Sigmoid colon (tissue), 4 donors: Measurements from ENCODE around the gene ARHGAP44.

Source experiments
- POLR2AphosphoS5 ChIP-seq, 4 donors: sonication (generic); formaldehyde crosslinking; IDR thresholded peaks; one replicate each; pipeline ENCODE4 v1.6.1; 2017; ENCODE audit warnings: antibody characterized with exemption in 4 of 4
- TF ChIP-seq, protein P1 (sequence below), 4 experiments: fragments of 450-650 bp in 3 of 4; fragments of 200-600 bp in 1 of 4; IDR thresholded peaks; one replicate each; pipeline ENCODE4 v1.5.1; 2016 to 2019; ENCODE audit warnings: antibody characterized with exemption in 4 of 4, mild to moderate bottlenecking in 3 of 4, moderate library complexity in 2 of 4

- TF ChIP-seq, protein P1, sequence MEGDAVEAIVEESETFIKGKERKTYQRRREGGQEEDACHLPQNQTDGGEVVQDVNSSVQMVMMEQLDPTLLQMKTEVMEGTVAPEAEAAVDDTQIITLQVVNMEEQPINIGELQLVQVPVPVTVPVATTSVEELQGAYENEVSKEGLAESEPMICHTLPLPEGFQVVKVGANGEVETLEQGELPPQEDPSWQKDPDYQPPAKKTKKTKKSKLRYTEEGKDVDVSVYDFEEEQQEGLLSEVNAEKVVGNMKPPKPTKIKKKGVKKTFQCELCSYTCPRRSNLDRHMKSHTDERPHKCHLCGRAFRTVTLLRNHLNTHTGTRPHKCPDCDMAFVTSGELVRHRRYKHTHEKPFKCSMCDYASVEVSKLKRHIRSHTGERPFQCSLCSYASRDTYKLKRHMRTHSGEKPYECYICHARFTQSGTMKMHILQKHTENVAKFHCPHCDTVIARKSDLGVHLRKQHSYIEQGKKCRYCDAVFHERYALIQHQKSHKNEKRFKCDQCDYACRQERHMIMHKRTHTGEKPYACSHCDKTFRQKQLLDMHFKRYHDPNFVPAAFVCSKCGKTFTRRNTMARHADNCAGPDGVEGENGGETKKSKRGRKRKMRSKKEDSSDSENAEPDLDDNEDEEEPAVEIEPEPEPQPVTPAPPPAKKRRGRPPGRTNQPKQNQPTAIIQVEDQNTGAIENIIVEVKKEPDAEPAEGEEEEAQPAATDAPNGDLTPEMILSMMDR (IDR thresholded peaks at IDR 0.05), result no peak
- TF ChIP-seq POLR2AphosphoS5 (IDR thresholded peaks at IDR 0.05), result no peak
These were observed 17.3 kb downstream of the ARHGAP44 start for GRCh38 chr17:12806630-12807029.
